Loucy (cell line): Measurements from ENCODE around the gene COP1.

Source experiments
- CTCF ChIP-seq: fragments of 200-600 bp; sonication (generic); conservative IDR thresholded peaks from 2 replicates; pipeline ENCODE4 v1.5.1; 2014; ENCODE audit warnings: mild to moderate bottlenecking, antibody characterized with exemption, low read length
- EZH2phosphoT487 ChIP-seq: fragments of 200-600 bp; IDR thresholded peaks from 2 replicates; pipeline ENCODE4 v1.6.1; 2018; ENCODE audit warnings: antibody characterized with exemption, mild to moderate bottlenecking, moderate library complexity, borderline replicate concordance

GRCh38 chr1:175900171-175900570 lies 306.9 kb downstream of the COP1 start:
- no peak for TF ChIP-seq CTCF
- TF ChIP-seq EZH2phosphoT487: no peak
